Measurements from ENCODE around the gene GGA1. TPM values are rescaled to one million over a fixed set of nuclear protein-coding genes. Genes with fewer than 3 reads are reported as not detected.

The GGA1 gene
- total and polyA plus RNA-seq, 10 donors: 43.4 to 134 (median 83.4) TPM

- peaks cover 20 to 59% (median 31%) of the 10 kb centered on the region in 6 donors for H3K4me1 ChIP-seq
- no peak for DNase-seq
- H3K27me3 ChIP-seq (replicated peaks in 1 of 7): peaks cover 0 to 23% (median 0%) of the 10 kb centered on the region in 7 donors
- intact Hi-C loops (cut with DNase I; ENCODE audit: low total_unique reads): no loop called here
- H3K4me3 ChIP-seq: no peak overlapping the region
- WGBS, 5 donors: 72 to 79% (median 77%) methylated on average over 20 to 21 of the region's 21 CpGs
- H3K36me3 ChIP-seq: peaks cover 0 to 18% (median 0%) of the 10 kb centered on the region in 6 donors
- H3K9me3 ChIP-seq: no peaks in the 10 kb centered on the region
- TF ChIP-seq POLR2AphosphoS5 (IDR thresholded peaks at IDR 0.05) (no peak), CTCF (IDR thresholded peaks at IDR 0.05 in 8 of 11, conservative IDR thresholded peaks at IDR 0.05 in 3 of 11) (no peak), POLR2A (IDR thresholded peaks at IDR 0.05) (no peak)
- H3K27ac ChIP-seq: peak overlapping the region in 2 of 8 donors; percentile 5 to 40
Measured at GRCh38 chr22:37569009-37569920, 39.4 kb upstream of the GGA1 start.

GRCh38 chr22:37569921-37570660 lies 38.5 kb upstream of the GGA1 start:
- intact Hi-C loops (cut with DNase I; ENCODE audit: low total_unique reads): no loop called here

GRCh38 chr22:37570661-37570976 lies 38.0 kb upstream of the GGA1 start:
- H3K27me3 ChIP-seq (replicated peaks in 1 of 7): peaks cover 0 to 15% (median 0%) of the 10 kb centered on the region in 7 donors
- intact Hi-C loops (cut with DNase I; ENCODE audit: low total_unique reads): no loop called here
- TF ChIP-seq POLR2AphosphoS5 (IDR thresholded peaks at IDR 0.05) (peak in 1 of 3 donors; percentile 0), POLR2A (IDR thresholded peaks at IDR 0.05) (no peak), CTCF (IDR thresholded peaks at IDR 0.05 in 8 of 11, conservative IDR thresholded peaks at IDR 0.05 in 3 of 11) (no peak)
- no peak for DNase-seq
- H3K27ac ChIP-seq: peak overlapping the region in 1 of 8 donors; percentile 3
- H3K9me3 ChIP-seq: no peaks in the 10 kb centered on the region
- WGBS, 5 donors: 79 to 93% (median 91%) methylated on average over 4 of the region's 4 CpGs
- no peak overlapping the region for H3K4me3 ChIP-seq
- H3K36me3 ChIP-seq: peaks cover 0 to 18% (median 0%) of the 10 kb centered on the region in 6 donors
- H3K4me1 ChIP-seq: peaks cover 20 to 46% (median 27%) of the 10 kb centered on the region in 6 donors

More at GRCh38 chr22:37569921-37570660, 38.5 kb upstream of the GGA1 start:
- H3K4me1 ChIP-seq: peaks cover 20 to 51% (median 28%) of the 10 kb centered on the region in 6 donors
- no peak overlapping the region for H3K4me3 ChIP-seq
- no peak for TF ChIP-seq POLR2A (IDR thresholded peaks at IDR 0.05)
- TF ChIP-seq POLR2AphosphoS5 (IDR thresholded peaks at IDR 0.05): peak; percentile 6 to 48 (median 12)
- no peak for TF ChIP-seq CTCF (IDR thresholded peaks at IDR 0.05 in 8 of 11, conservative IDR thresholded peaks at IDR 0.05 in 3 of 11)
- WGBS, 5 donors: 71 to 84% (median 79%) methylated on average over 9 of the region's 9 CpGs
- peaks cover 0 to 16% (median 0%) of the 10 kb centered on the region in 7 donors for H3K27me3 ChIP-seq (replicated peaks in 1 of 7)
- H3K36me3 ChIP-seq: peaks cover 0 to 18% (median 0%) of the 10 kb centered on the region in 6 donors
- no peaks in the 10 kb centered on the region for H3K9me3 ChIP-seq
- DNase-seq: no peak
- peak overlapping the region in 1 of 8 donors; percentile 3 for H3K27ac ChIP-seq

Data from spleen (tissue), 11 donors.